Measurements from ENCODE around the gene EPS8L1. TPM values are rescaled to one million over a fixed set of nuclear protein-coding genes. Genes with fewer than 3 reads are reported as not detected.

Gene EPS8L1
- total RNA-seq, 2 experiments from 2014 or later = 2.2 to 2.7 TPM

DNA sequence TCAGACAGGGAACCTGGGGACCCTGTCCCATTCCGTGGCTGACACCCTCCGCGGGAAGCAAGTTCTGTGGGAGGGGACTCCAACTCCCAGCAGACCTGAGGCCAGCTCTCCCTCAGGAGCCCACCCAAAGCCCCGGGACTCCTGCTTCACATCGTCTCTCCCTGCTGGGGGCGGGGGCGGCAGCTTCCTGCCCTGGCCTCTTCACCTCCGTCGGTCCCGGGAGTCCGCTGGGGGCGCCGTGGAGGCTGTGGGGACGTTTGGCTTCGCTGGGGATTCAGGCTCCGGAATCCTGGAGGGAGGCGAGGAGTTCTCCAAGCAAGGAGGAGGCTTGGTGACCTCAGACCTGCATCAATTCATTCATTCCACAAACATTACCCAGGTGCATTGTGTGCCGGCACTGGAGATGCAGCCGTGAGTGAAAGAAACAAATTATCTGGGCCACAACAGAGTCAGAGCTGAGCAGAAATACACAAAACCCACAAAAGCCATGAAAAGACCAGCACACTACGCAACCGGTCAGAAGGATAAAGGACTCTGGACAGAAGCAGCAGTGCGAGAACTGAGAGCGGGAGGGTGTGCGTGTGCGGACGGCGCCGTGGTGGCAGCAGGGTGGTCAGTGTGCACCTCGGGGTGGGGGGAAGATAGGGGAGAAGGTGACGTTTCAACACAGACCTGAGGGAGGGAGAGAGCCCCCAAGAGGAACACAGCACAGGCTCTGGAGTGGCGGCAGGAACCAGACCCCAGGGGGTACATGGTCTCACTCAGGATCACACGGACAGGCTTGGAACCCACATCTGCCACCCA is 19.0 kb downstream of the EPS8L1 start:
- Mint-ChIP-seq H3K9me3 (no peaks in the 10 kb centered on the region), H3K27ac (no peak overlapping the region), H3K27me3 (no peaks in the 10 kb centered on the region), H3K4me1 (ENCODE audit: low read depth) (no peaks in the 10 kb centered on the region), H3K4me3 (no peak overlapping the region), H3K36me3 (peaks cover 7% of the 10 kb centered on the region)
- DNase-seq = no peak
- POLR2A ChIA-PET = no interaction called here
- intact Hi-C loops (cut with micrococcal nuclease) = no loop called here
- CTCF ChIA-PET = no interaction called here

GRCh38 chr19:55095260-55096060 is 19.8 kb downstream of the EPS8L1 start:
- Mint-ChIP-seq H3K9me3 (no peaks in the 10 kb centered on the region), H3K4me3 (no peak overlapping the region)

DNA sequence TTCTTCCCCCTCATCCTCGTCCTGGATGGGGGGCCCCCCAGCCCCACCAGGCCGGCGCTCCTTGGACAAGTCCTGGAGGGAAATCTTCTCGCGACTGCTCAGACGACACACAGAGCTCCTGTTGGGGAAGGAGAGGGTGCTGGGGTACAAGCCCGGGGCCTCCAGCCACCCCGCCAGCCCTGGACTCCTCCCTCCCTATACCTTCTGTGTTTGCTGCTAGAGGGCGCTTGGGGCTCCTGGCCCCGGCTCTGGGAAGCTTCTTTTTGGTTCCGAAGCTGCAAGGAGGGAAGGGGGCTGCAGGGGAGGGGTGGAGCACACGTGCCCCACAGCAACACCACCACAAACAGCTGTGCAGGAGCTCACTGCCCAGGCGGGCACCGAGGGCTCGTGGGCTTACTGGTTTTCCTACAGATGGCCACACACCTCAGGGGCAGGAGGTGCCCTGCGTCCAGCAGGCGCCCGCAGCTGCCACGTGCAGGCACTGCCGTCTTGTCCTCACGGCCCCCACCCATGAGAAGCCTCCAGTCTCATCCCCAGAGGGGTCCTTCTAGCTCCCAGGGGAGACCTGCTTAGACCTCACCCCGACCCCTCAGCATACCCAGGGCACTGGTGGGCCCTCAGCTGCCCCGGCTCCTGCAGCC is 20.5 kb downstream of the EPS8L1 start:
- ChIA-PET CTCF (no interaction called here), POLR2A (no interaction called here)
- no peak overlapping the region for H3K4me3 Mint-ChIP-seq
- no peak overlapping the region for H3K27ac Mint-ChIP-seq
- DNase-seq = no peak
- H3K4me1 Mint-ChIP-seq (ENCODE audit: low read depth) = no peaks in the 10 kb centered on the region
- H3K36me3 Mint-ChIP-seq = peaks cover 7% of the 10 kb centered on the region
- no peaks in the 10 kb centered on the region for H3K9me3 Mint-ChIP-seq
- intact Hi-C loops (cut with micrococcal nuclease) = no loop called here
- no peaks in the 10 kb centered on the region for H3K27me3 Mint-ChIP-seq

More at GRCh38 chr19:55095260-55096060, 19.8 kb downstream of the EPS8L1 start:
- intact Hi-C loops (cut with micrococcal nuclease) = no loop called here
- no peak overlapping the region for H3K27ac Mint-ChIP-seq
- CTCF ChIA-PET = no interaction called here
- DNase-seq = no peak
- no peaks in the 10 kb centered on the region for H3K4me1 Mint-ChIP-seq (ENCODE audit: low read depth)
- H3K36me3 Mint-ChIP-seq = peaks cover 7% of the 10 kb centered on the region
- POLR2A ChIA-PET = no interaction called here
- no peaks in the 10 kb centered on the region for H3K27me3 Mint-ChIP-seq

DNA sequence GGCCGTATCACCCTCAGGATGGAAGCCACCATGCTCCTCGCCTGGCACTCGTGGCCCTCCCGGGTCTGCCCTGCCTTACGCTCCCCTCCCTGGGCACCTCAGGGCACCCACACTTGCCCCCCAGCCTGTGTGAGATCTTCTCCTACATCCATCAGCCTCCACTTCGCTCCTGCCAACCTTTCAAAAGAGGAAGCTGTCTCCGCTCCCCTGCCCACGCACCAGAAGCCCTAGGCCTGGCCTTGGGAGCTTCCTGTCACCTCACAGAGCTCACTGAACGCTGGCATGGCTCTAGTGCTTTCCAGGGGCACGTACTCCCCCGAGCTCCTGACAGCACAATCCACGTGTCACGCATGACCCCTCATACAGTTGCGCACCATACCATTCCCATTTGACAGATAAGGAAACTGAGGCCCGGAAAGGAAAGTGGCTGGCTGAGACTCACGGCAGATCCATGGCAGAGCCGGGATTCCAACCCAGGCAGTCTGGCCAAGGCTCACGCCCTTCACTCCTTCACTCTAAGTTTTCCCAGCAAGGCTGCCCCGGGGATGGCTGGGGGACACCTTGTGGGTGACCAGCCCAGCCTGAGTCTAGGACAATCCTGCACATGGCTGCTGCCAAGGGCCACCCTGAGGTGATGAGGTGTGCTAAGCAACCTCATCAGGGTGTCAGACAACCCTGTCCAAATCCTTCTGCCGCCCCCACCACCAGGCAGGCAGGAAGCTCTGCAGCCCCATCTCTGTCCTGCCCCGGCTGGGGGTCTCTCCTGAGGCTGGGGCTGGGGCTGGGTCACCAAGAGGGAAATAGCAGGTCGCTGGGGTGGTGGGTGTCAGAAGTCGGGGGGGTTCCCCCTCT is 22.4 kb downstream of the EPS8L1 start:
- no peaks in the 10 kb centered on the region for H3K4me1 Mint-ChIP-seq (ENCODE audit: low read depth)

DNA sequence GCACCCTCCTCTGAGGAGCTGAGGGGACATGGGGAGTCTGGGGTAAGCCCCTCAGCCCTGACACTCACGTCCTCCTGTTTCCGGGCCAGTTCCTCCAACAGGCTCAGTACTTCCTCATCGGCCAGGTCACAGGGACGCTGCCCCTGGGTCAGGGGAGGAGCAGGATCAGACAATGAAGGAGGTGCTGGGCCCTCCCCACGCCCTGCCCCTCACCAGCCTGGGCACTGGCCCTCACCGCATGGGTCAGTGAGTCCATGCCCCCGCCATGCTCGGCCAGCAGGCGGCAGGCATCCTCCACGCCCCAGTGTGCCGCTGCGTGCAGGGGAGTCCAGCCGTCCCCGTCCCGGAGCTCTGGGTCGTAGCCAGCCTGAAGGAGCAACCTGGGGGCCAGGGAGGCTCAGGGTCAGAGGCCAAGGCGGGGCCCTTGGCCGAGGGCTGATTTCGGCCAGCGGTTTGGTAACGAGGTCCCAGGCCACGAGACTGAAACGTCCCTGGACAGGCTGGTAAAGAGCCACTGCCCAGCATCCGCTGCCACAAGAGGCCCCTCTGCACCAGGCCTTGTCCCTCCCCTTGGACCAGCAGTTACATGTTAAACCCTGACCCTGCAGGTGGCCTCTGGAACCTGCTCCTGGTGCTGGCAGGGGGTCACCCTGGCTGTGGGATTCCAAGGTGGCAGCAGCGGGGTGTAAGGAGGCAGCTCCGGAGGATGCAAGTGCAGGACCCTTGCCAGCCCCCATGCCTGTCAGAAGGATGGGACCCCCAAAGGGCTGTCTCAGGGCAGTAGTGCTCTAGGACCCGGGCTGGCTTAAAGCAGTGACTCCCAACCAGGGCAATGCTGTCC is 23.3 kb downstream of the EPS8L1 start:
- DNase-seq = no peak
- H3K27ac Mint-ChIP-seq = no peak overlapping the region
- no peak overlapping the region for H3K4me3 Mint-ChIP-seq
- no peaks in the 10 kb centered on the region for H3K4me1 Mint-ChIP-seq (ENCODE audit: low read depth)
- H3K27me3 Mint-ChIP-seq = no peaks in the 10 kb centered on the region
- ChIA-PET CTCF (interaction anchor here (0.6 to 0.9 kb wide), 2 partner anchors 9 to 10 kb away, joined by 3 to 4 read pairs; no protein-coding TSS in a partner anchor), POLR2A (no interaction called here)
- peaks cover 21% of the 10 kb centered on the region for H3K36me3 Mint-ChIP-seq
- peaks cover 2% of the 10 kb centered on the region for H3K9me3 Mint-ChIP-seq
- intact Hi-C loops (cut with micrococcal nuclease) = no loop called here

More for the DNA sequence above, 22.4 kb downstream of the EPS8L1 start:
- peaks cover 15% of the 10 kb centered on the region for H3K36me3 Mint-ChIP-seq
- H3K4me3 Mint-ChIP-seq = no peak overlapping the region
- H3K27me3 Mint-ChIP-seq = no peaks in the 10 kb centered on the region
- intact Hi-C loops (cut with micrococcal nuclease) = no loop called here
- ChIA-PET POLR2A (no interaction called here), CTCF (interaction anchor here (0.6 kb wide), 1 partner anchor 10 kb away, joined by 4 read pairs; no protein-coding TSS in a partner anchor)
- no peaks in the 10 kb centered on the region for H3K9me3 Mint-ChIP-seq
- no peak for DNase-seq
- H3K27ac Mint-ChIP-seq = no peak overlapping the region

DNA sequence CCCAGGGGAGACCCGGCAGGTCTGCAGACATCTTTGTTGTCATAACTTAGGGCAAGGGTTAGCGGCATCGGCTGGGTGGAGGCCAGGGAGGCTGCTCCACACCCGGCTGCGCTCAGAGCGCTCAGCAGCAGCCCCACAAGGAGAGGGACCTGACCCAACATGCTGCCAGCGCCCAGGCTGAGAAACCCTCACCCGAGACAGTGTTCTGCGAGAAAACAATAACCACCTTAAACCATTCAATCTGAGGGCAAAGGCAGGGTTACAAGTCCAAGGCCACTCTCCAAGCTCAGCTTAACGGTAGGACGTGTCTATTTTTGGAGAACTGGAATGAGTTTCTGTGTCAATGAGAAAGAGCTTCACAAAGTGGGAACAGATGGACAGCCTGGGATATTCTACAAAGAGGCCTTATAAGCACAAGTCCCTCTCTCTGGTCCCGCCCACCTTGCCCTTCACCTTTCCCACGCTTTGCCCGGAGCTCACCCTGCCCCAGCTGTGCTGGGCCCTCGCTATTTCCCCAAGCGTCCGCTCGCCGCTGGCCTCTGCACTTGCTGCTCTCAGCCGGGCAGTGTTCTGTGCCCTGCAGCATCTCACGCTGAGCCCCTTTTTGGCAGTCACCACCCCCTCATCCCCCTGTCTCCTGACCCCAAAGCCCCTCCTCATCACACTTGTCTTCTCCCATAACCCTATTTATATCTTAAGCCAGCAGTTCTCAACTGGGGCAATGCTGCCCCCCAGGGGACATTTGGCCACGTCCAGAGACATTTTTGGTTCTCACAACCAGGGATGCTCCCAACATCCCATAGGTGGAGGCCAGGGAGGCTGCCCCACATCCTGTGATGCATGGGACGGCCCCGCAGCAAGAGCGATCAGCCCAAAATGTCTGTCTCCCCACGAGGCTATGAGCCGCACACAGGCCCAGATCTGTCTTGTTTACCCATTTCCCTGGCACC is 24.2 kb downstream of the EPS8L1 start:
- POLR2A ChIA-PET = no interaction called here
- no peak overlapping the region for H3K4me3 Mint-ChIP-seq

DNA sequence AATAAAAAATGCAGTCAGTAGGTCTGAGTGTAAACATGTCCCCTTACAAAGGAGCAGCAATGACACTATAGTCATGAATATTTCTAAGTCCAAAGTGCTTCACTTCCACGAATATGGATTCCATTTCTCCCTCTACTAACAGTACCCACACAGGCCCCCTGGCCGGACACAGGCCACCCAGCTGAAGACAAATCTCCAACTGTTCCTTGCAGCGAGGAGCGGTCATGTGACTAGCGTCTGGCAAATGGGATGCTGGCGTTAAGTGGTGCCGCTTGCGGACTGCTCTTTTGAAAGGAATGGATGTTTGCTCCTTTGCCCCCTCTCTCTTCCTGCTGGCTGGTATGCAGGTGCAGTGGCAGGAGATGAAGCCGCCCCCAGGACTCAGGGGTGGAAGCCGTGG is 25.6 kb downstream of the EPS8L1 start:
- Mint-ChIP-seq H3K27ac (no peak overlapping the region), H3K9me3 (peaks cover 2% of the 10 kb centered on the region), H3K27me3 (no peaks in the 10 kb centered on the region), H3K4me1 (ENCODE audit: low read depth) (no peaks in the 10 kb centered on the region), H3K36me3 (peaks cover 20% of the 10 kb centered on the region), H3K4me3 (no peak overlapping the region)
- CTCF ChIA-PET = no interaction called here
- intact Hi-C loops (cut with micrococcal nuclease) = no loop called here
- DNase-seq = no peak
- POLR2A ChIA-PET = no interaction called here

More for the DNA sequence above, 24.2 kb downstream of the EPS8L1 start:
- no peak for DNase-seq
- CTCF ChIA-PET = interaction anchor here (0.9 kb wide), 1 partner anchor 10 kb away, joined by 3 read pairs; no protein-coding TSS in a partner anchor
- intact Hi-C loops (cut with micrococcal nuclease) = no loop called here
- H3K4me1 Mint-ChIP-seq (ENCODE audit: low read depth) = no peaks in the 10 kb centered on the region
- H3K36me3 Mint-ChIP-seq = peaks cover 18% of the 10 kb centered on the region
- no peak overlapping the region for H3K27ac Mint-ChIP-seq
- peaks cover 2% of the 10 kb centered on the region for H3K9me3 Mint-ChIP-seq
- no peaks in the 10 kb centered on the region for H3K27me3 Mint-ChIP-seq

GRCh38 chr19:55103190-55103589 is 27.5 kb downstream of the EPS8L1 start:
- Mint-ChIP-seq H3K36me3 (peaks cover 24% of the 10 kb centered on the region), H3K27ac (no peak overlapping the region), H3K4me1 (ENCODE audit: low read depth) (peaks cover 3% of the 10 kb centered on the region), H3K27me3 (no peaks in the 10 kb centered on the region), H3K9me3 (peaks cover 2% of the 10 kb centered on the region), H3K4me3 (no peak overlapping the region)
- POLR2A ChIA-PET = no interaction called here
- DNase-seq = no peak
- CTCF ChIA-PET = no interaction called here
- intact Hi-C loops (cut with micrococcal nuclease) = no loop called here

DNA sequence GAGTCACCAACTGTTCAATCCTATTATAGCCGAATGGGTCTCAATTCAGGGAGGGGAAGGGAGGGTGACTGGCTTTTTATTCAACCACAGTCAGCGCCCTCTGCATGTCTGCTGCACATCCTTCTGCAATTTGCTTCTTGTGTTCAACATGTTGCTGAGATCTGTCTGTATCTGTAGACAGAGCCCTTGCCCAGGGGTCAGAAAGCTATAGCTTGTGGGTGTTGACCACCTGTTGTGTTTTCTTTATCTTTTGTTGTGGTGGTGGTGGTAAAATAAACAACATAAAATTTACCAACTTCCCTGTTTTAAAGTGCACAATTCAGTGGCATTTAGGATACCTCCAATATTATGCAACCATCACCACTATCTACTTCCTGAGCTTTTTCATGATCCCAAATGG is 29.6 kb downstream of the EPS8L1 start:
- CTCF ChIA-PET = no interaction called here
- H3K36me3 Mint-ChIP-seq = peaks cover 36% of the 10 kb centered on the region

DNA sequence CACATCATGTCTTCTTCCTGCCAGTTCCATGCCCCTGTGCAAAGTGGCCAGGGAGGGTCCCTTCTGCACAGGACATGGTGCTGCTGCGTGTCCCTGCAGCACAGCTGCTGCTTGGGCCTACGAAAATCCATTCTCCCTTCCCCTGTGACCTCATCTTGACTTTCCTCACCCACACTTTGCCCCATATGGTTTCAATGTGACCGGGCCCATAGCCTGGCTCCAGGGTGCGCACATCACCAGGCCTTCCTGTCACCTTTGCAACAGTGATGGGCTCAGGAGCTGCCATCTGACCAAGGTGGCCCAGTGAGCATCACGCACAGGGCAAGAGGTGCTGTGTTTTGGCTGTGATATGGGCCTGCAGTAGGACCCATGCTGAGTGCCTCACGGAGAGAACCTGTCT is 30.9 kb downstream of the EPS8L1 start:
- DNase-seq = no peak
- H3K27ac Mint-ChIP-seq = no peak overlapping the region
- intact Hi-C loops (cut with micrococcal nuclease) = no loop called here
- ChIA-PET CTCF (interaction anchor here (1.1 to 1.6 kb wide), 2 partner anchors 19 to 34 kb away, joined by 5 to 8 read pairs; no protein-coding TSS in a partner anchor), POLR2A (no interaction called here)
- H3K36me3 Mint-ChIP-seq = peaks cover 37% of the 10 kb centered on the region
- peaks cover 3% of the 10 kb centered on the region for H3K4me1 Mint-ChIP-seq (ENCODE audit: low read depth)
- no peak overlapping the region for H3K4me3 Mint-ChIP-seq
- H3K9me3 Mint-ChIP-seq = peaks cover 2% of the 10 kb centered on the region
- no peaks in the 10 kb centered on the region for H3K27me3 Mint-ChIP-seq

More for the DNA sequence above, 29.6 kb downstream of the EPS8L1 start:
- H3K4me3 Mint-ChIP-seq = no peak overlapping the region
- DNase-seq = no peak
- peaks cover 3% of the 10 kb centered on the region for H3K4me1 Mint-ChIP-seq (ENCODE audit: low read depth)
- H3K9me3 Mint-ChIP-seq = peaks cover 2% of the 10 kb centered on the region
- intact Hi-C loops (cut with micrococcal nuclease) = no loop called here
- no peak overlapping the region for H3K27ac Mint-ChIP-seq
- POLR2A ChIA-PET = no interaction called here
- H3K27me3 Mint-ChIP-seq = no peaks in the 10 kb centered on the region

Measured in activated CD4-positive, alpha-beta memory T cell treated with anti-CD3 and anti-CD28 coated beads for 36 hours (primary cell).